Cardiac muscle cell (in vitro differentiated cells and primary cell): ENCODE data around the gene ABCF3. TPM values are rescaled to one million over a fixed set of nuclear protein-coding genes. Genes with fewer than 3 reads are reported as not detected.
"Not testable (repeated sequence)": the region's sequence is repeated elsewhere in the genome, so short reads cannot be mapped to it uniquely, and the experiment has no call there.

Experiments used
- DNase-seq, 2 donors: peaks; one replicate each; pipeline versions ENCODE4 v3.0.0 to v3.0.0-alpha.2; 2010 to 2017; ENCODE audit warnings: low read depth in 1 of 2, low spot score in 1 of 2
- H3K27ac ChIP-seq: fragments of 200-600 bp; sonication (generic); 2 replicates; pipeline ENCODE4 v1.5.1; 2016
- H3K27me3 ChIP-seq: fragments of 200-600 bp; sonication (generic); 2 replicates; pipeline ENCODE4 v1.6.0; 2016; ENCODE audit warnings: control low read depth
- H3K36me3 ChIP-seq: fragments of 200-600 bp; sonication (generic); 2 replicates; pipeline ENCODE4 v1.5.1; 2016; ENCODE audit warnings: control low read depth
- H3K4me1 ChIP-seq: fragments of 200-600 bp; sonication (generic); 2 replicates; pipeline ENCODE4 v1.8.1; 2017; ENCODE audit warnings: low read depth, mild to moderate bottlenecking, mixed run types
- H3K4me3 ChIP-seq: fragments of 200-600 bp; sonication (generic); 2 replicates; pipeline ENCODE4 v1.5.1; 2016; ENCODE audit warnings: mild to moderate bottlenecking
- H3K9me3 ChIP-seq: fragments of 200-600 bp; sonication (generic); 2 replicates; pipeline ENCODE4 v1.5.1; 2017; ENCODE audit warnings: low read depth, mild to moderate bottlenecking, control low read depth
- CTCF ChIP-seq: IDR thresholded peaks from 2 replicates; pipeline ENCODE4 v1.5.1; 2012; ENCODE audit warnings: low read depth, mild to moderate bottlenecking, low read length
- polyA plus RNA-seq: library from polyadenylated mRNA; unstranded; fragments of >200 nt; fragmentation: Nextera tagmentation; extraction: Ambion mirVana; gene quantifications from 2 replicates; pipeline ENCODE4 v1.2.1, GENCODE V29; 2016
- total RNA-seq: library from RNA; depleted of rRNA; stranded (reverse); fragments of >200 nt; gene quantifications from 2 replicates; pipeline ENCODE4 v1.2.3, GENCODE V29; 2016

Gene ABCF3
- total and polyA plus RNA-seq, 2 experiments from 2014 or later = 50.2 to 74.4 TPM

- H3K27ac ChIP-seq, H3K9me3 ChIP-seq, DNase-seq, H3K27me3 ChIP-seq, H3K4me3 ChIP-seq, H3K4me1 ChIP-seq, H3K36me3 ChIP-seq: not testable (repeated sequence)
- TF ChIP-seq CTCF = peak; percentile 20
Measured at GRCh38 chr3:184149770-184150169, 36.2 kb upstream of the ABCF3 start.

- Histone ChIP-seq H3K27ac (peak within 1 kb of the TSS; percentile 97), H3K9me3 (no peaks in the 10 kb centered on the region), H3K4me1 (peaks cover 4% of the 10 kb centered on the region), H3K27me3 (no peaks in the 10 kb centered on the region), H3K36me3 (no peaks in the 10 kb centered on the region), H3K4me3 (peak within 1 kb of the TSS; percentile 100)
- DNase-seq = peak; percentile 80 to 81
- TF ChIP-seq CTCF = no peak
Measured at GRCh38 chr3:184154885-184155643, 30.9 kb upstream of the ABCF3 start, which contains the start of gene DVL3. Gene DVL3, plus strand, starts transcription at chr3:184155377. Its CDS starts 259 bp downstream, at chr3:184155636.

DNA sequence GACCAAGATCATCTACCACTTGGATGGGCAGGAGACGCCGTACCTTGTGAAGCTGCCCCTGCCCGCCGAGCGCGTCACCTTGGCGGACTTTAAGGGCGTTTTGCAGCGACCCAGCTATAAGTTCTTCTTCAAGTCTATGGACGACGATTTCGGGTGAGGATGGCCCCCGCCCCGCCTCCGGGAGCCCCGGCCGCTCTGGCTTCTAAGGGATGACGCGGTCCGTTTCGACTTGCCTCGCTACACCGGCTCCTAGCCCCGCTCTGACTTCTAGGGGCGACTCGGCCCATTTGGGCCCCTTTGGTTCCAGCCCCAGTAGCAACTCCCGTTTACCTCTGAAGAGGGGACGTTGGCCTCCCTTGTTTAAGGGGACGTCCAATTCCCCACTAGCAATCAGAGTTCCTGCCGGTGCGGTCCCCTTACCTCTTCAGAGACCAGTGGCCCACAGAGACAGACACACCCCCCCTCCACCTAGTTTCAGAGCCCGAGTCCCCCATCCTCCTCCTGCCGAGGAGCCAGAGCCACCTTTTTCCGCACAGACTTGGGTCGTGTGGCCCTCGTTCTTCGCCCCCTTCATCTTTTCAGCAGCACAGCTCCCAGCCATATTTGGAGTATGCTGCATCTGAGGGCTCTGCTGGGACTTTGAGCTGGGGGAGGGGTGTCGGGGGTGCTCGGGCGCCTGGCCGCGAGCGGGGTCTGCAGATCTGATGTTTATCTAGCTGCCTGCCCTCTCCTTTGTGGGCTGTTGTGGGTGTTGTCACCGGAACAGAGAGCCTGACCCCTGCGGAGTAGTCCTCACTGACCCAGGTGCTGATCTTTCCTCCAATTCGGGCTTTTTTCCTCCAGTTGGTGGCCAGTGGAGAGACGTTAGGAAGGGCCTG lies 30.1 kb upstream of the ABCF3 start:
- TF ChIP-seq CTCF = no peak
- H3K27me3 ChIP-seq = no peaks in the 10 kb centered on the region
- H3K36me3 ChIP-seq = no peaks in the 10 kb centered on the region
- H3K9me3 ChIP-seq = no peaks in the 10 kb centered on the region
- H3K27ac ChIP-seq = peak overlapping the region; percentile 97
- DNase-seq = peak in 1 of 2 donors; percentile 54
- H3K4me1 ChIP-seq = peaks cover 12% of the 10 kb centered on the region
- H3K4me3 ChIP-seq = peak overlapping the region; percentile 100

DNA sequence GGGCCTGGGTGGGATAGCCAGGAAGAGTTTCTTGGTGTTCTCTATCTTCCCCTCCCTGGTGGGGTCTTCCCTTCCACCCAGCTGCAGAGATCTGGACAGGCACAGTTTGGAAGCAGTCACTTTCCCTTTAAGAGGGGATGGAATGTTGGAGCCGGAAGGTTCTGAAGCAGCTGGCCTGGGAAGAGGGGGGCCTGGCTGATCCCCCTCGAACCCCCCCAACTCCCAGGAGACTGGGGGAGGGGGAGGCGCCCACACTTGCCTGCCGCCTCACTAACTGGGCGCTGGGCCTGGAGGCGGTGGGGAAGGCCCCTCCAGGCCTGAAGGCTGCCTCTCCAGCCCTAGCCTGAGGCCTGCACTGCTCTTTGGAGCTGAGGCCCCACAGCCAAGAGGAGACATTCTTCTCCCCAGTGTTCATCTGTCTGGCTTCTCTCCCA lies 29.5 kb upstream of the ABCF3 start:
- TF ChIP-seq CTCF = no peak
- no peaks in the 10 kb centered on the region for H3K27me3 ChIP-seq
- H3K36me3 ChIP-seq = no peaks in the 10 kb centered on the region
- peak overlapping the region; percentile 97 for H3K27ac ChIP-seq
- H3K9me3 ChIP-seq = no peaks in the 10 kb centered on the region
- peaks cover 12% of the 10 kb centered on the region for H3K4me1 ChIP-seq
- peak overlapping the region; percentile 100 for H3K4me3 ChIP-seq
- DNase-seq = peak; percentile 47 to 88

- no peak for DNase-seq
- Histone ChIP-seq H3K36me3 (no peaks in the 10 kb centered on the region), H3K27me3 (no peaks in the 10 kb centered on the region), H3K4me1 (peaks cover 12% of the 10 kb centered on the region), H3K4me3 (peak overlapping the region; percentile 100), H3K27ac (peak overlapping the region; percentile 97), H3K9me3 (no peaks in the 10 kb centered on the region)
- TF ChIP-seq CTCF = no peak
Measured at GRCh38 chr3:184157206-184157605, 28.8 kb upstream of the ABCF3 start.
